DND-41 (cell line): ENCODE measurements around the gene PRSS38.

ENCODE experiments used
- CTCF ChIP-seq: IDR thresholded peaks from 2 replicates; pipeline ENCODE4 v1.5.1; 2012; ENCODE audit warnings: borderline replicate concordance, low read length, moderate library complexity, mild to moderate bottlenecking; ENCODE audit not compliant: poor library complexity, severe bottlenecking; ENCODE audit errors: extremely low read depth
- EZH2 ChIP-seq: IDR thresholded peaks from 3 replicates; pipeline ENCODE4 v1.6.1; 2012; ENCODE audit warnings: borderline replicate concordance, low read depth, mild to moderate bottlenecking, moderate library complexity, low read length, inconsistent platforms; ENCODE audit not compliant: severe bottlenecking

- no peak for TF ChIP-seq EZH2
- TF ChIP-seq CTCF, result no peak
Measured at GRCh38 chr1:227781314-227781930, 34.1 kb upstream of the PRSS38 start.
